Naive thymus-derived CD4-positive, alpha-beta T cell (primary cell): ENCODE results near the gene CBY1. TPM values are rescaled to one million over a fixed set of nuclear protein-coding genes. Genes with fewer than 3 reads are reported as not detected.
A peak's percentile ranks its signal among the peaks of the same experiment; 100 is the strongest.

ENCODE experiments used
- ATAC-seq: fragments of 150-1000 bp; cut with Tn5 transposase; 2 replicates; pipeline ENCODE4 v1.10.0; 2021; ENCODE audit warnings: mild to moderate bottlenecking, moderate library complexity
- CTCF ChIA-PET: fragments of 350-600 bp; sonication (Branson Sonifier 250); formaldehyde crosslinking; loops from one replicate; lab custom pipeline; 2021; ENCODE audit warnings: antibody characterized with exemption; lab: Charles Lee
- POLR2A ChIA-PET: fragments of 350-600 bp; sonication (Branson Sonifier 250); formaldehyde crosslinking; loops from one replicate; lab custom pipeline; 2021; ENCODE audit warnings: antibody characterized with exemption, inconsistent platforms; lab: Charles Lee
- DNase-seq, 9 donors: peaks; one replicate each; pipeline versions ENCODE4 v3.0.0 to v3.0.0-alpha.2; 2020 to 2022; ENCODE audit warnings: mixed read lengths in 1 of 9
- H3K27ac ChIP-seq: one replicate; pipeline ENCODE4 v1.7.0; 2013; ENCODE audit warnings: mild to moderate bottlenecking, low read depth, low read length, moderate library complexity
- H3K27me3 ChIP-seq, 2 donors: one replicate each; pipeline ENCODE4 v1.7.0; 2013; ENCODE audit warnings: low read length in 2 of 2, mild to moderate bottlenecking in 2 of 2, moderate library complexity in 2 of 2; ENCODE audit not compliant: control insufficient read depth in 2 of 2, insufficient read depth in 2 of 2
- H3K36me3 ChIP-seq, 3 experiments: 1 replicate in 2 of 3; 2 replicates in 1 of 3; pipeline ENCODE4 v1.7.0; 2013; ENCODE audit warnings: low read length in 3 of 3, mild to moderate bottlenecking in 3 of 3, moderate library complexity in 1 of 3; ENCODE audit not compliant: insufficient read depth in 3 of 3, control insufficient read depth in 2 of 3
- H3K4me1 ChIP-seq, 2 donors: one replicate each; pipeline ENCODE4 v1.7.0; 2013; ENCODE audit warnings: low read length in 2 of 2, mild to moderate bottlenecking in 2 of 2, moderate library complexity in 1 of 2; ENCODE audit not compliant: control insufficient read depth in 2 of 2, insufficient read depth in 2 of 2
- H3K4me3 ChIP-seq: 2 replicates; pipeline ENCODE4 v1.7.0; 2013; ENCODE audit warnings: mild to moderate bottlenecking, low read length
- H3K9me3 ChIP-seq, 3 experiments: 1 replicate in 2 of 3; 2 replicates in 1 of 3; pipeline ENCODE4 v1.7.0; 2013; ENCODE audit warnings: low read length in 3 of 3; ENCODE audit not compliant: control insufficient read depth in 2 of 3
- H3K27ac Mint-ChIP-seq, 9 donors: one replicate each; pipeline ENCODE4 v1.8.0; 2020 to 2022; ENCODE audit warnings: mixed read lengths in 9 of 9, mild to moderate bottlenecking in 8 of 9, moderate library complexity in 5 of 9, inconsistent platforms in 2 of 9
- H3K27me3 Mint-ChIP-seq, 5 donors: one replicate each; pipeline ENCODE4 v1.8.0; 2021 to 2022; ENCODE audit warnings: mixed read lengths in 5 of 5, mild to moderate bottlenecking in 1 of 5
- H3K36me3 Mint-ChIP-seq, 5 donors: one replicate each; pipeline ENCODE4 v1.8.0; 2020 to 2022; ENCODE audit warnings: mixed read lengths in 5 of 5, mild to moderate bottlenecking in 3 of 5, inconsistent platforms in 1 of 5
- H3K4me1 Mint-ChIP-seq, 7 donors: one replicate each; pipeline ENCODE4 v1.8.0; 2020 to 2022; ENCODE audit warnings: mixed read lengths in 7 of 7, mild to moderate bottlenecking in 3 of 7, inconsistent platforms in 1 of 7
- H3K4me3 Mint-ChIP-seq, 10 donors: one replicate each; pipeline ENCODE4 v1.8.0; 2020 to 2022; ENCODE audit warnings: mild to moderate bottlenecking in 10 of 10, mixed read lengths in 10 of 10, moderate library complexity in 6 of 10, inconsistent platforms in 2 of 10
- H3K9me3 Mint-ChIP-seq, 11 donors: one replicate each; pipeline ENCODE4 v1.8.0; 2020 to 2022; ENCODE audit warnings: mixed read lengths in 11 of 11, mild to moderate bottlenecking in 4 of 11, inconsistent platforms in 1 of 11, moderate library complexity in 1 of 11
- intact Hi-C, 2 donors: fragments of 100-400 bp; cut with micrococcal nuclease; formaldehyde crosslinking; loops; one replicate each; pipeline ENCODE4 v1.15.1; 2023
- polyA plus RNA-seq, 2 donors: library from polyadenylated mRNA; unstranded; fragments of 300-500 nt; fragmentation: Illumina TruSeq; gene quantifications; one replicate each; pipeline ENCODE4 v1.2.3, GENCODE V29; 2021
- total RNA-seq, 6 experiments: library from RNA in 5 of 6; stranded (reverse) in 5 of 6; gene quantifications; 1 replicate in 5 of 6; 2 replicates in 1 of 6; pipeline ENCODE4 v1.2.3 and lab custom pipeline; 2021 to 2026

Gene CBY1
- total and polyA plus RNA-seq, 7 experiments from 2014 or later = 8.1 to 39.9 (median 12.7) TPM

DNA sequence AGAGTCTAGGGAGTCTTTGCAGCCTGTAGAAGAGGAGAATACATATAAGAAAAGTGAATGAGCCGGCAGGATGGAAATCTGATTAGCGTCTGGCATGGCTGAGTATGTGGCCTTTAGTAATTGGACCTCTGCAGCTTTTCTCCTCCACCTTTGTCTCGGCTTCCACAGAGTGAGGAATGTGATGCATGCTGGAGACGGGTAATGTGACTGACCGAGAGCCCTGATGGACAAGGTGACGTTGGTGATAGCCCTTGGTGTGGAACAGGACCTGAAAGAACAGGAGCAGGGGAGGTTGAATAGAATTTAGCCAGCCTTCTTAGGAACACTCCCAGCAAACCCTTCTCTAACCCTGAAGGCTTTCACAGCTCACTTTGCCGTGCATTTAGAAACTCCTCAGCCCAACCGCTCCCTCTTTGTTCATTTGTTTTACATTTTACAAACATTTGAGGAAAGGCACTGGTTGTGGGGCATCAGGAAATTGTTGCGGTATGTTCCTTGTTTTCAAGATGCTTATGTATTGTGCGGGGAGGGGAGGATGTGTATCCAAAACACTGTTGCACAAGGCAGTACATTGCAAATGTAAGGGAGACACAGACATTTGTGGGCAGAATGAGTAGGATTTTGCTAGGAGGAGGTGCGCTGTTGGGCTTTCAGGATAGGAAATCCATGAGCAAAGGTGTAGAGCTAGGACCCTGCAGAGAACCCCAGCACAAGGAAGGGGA is 56.2 kb downstream of the CBY1 start:
- POLR2A ChIA-PET = no interaction called here
- H3K4me3 ChIP-seq = no peak overlapping the region
- Mint-ChIP-seq H3K4me1 (peaks cover 58 to 89% (median 79%) of the 10 kb centered on the region in 7 donors), H3K27me3 (no peaks in the 10 kb centered on the region), H3K36me3 (peaks cover 6 to 29% (median 16%) of the 10 kb centered on the region in 5 donors), H3K9me3 (peaks cover 0 to 2% (median 0%) of the 10 kb centered on the region in 11 donors), H3K4me3 (peak overlapping the region in 3 of 10 donors; percentile 5 to 51 (median 27)), H3K27ac (peak overlapping the region; percentile 27 to 89 (median 64))
- no peaks in the 10 kb centered on the region for H3K9me3 ChIP-seq
- no peak for ATAC-seq
- CTCF ChIA-PET = interaction anchor here (0.7 kb wide), 1 partner anchor 12 kb away, joined by 4 read pairs; no protein-coding TSS in a partner anchor
- no peak overlapping the region for H3K27ac ChIP-seq
- H3K4me1 ChIP-seq = peaks cover 14 to 25% of the 10 kb centered on the region in 2 donors
- no peaks in the 10 kb centered on the region for H3K27me3 ChIP-seq
- no peak for DNase-seq
- peaks cover 0 to 42% (median 11%) of the 10 kb centered on the region in 3 experiments for H3K36me3 ChIP-seq
- intact Hi-C loops = no loop called here

DNA sequence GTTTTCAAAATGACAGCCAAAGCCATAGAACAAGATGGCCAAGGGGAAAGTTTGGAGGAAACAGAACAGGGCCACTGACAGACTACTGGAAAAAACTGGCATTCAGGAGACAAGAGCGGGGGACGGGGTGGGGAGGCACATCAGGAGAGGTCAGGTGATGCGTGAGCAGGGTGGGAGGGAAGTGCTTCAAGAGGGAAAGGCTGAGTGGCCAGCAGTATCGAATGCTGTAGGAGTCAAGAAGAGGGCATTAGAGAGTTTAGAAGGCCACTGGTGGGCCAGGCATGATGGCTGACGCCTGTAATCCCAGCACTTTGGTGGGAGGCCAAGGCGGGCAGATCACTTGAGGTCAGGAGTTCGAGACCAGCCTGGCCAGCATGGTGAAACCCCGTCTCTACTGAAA is 57.5 kb downstream of the CBY1 start:
- H3K4me3 ChIP-seq = no peak overlapping the region
- peaks cover 6 to 32% (median 18%) of the 10 kb centered on the region in 5 donors for H3K36me3 Mint-ChIP-seq
- peaks cover 0 to 2% (median 0%) of the 10 kb centered on the region in 11 donors for H3K9me3 Mint-ChIP-seq
- CTCF ChIA-PET = interaction anchor here (1.8 kb wide), 1 partner anchor 11 kb away, joined by 7 read pairs; no protein-coding TSS in a partner anchor
- peaks cover 5 to 13% of the 10 kb centered on the region in 2 donors for H3K4me1 ChIP-seq
- peaks cover 0 to 52% (median 11%) of the 10 kb centered on the region in 3 experiments for H3K36me3 ChIP-seq
- POLR2A ChIA-PET = interaction anchor here (1.3 kb wide), 1 partner anchor 8 kb away, joined by 3 read pairs; the partner anchor contains the start of gene GTPBP1
- no peaks in the 10 kb centered on the region for H3K9me3 ChIP-seq
- peak overlapping the region in 2 of 10 donors; percentile 7 to 8 for H3K4me3 Mint-ChIP-seq
- no peaks in the 10 kb centered on the region for H3K27me3 Mint-ChIP-seq
- H3K27ac ChIP-seq = no peak overlapping the region
- peaks cover 47 to 76% (median 66%) of the 10 kb centered on the region in 7 donors for H3K4me1 Mint-ChIP-seq
- H3K27ac Mint-ChIP-seq = peak overlapping the region; percentile 27 to 89 (median 54)
- DNase-seq (no peak), ATAC-seq (no peak)
- no peaks in the 10 kb centered on the region for H3K27me3 ChIP-seq
- intact Hi-C loops = no loop called here

DNA sequence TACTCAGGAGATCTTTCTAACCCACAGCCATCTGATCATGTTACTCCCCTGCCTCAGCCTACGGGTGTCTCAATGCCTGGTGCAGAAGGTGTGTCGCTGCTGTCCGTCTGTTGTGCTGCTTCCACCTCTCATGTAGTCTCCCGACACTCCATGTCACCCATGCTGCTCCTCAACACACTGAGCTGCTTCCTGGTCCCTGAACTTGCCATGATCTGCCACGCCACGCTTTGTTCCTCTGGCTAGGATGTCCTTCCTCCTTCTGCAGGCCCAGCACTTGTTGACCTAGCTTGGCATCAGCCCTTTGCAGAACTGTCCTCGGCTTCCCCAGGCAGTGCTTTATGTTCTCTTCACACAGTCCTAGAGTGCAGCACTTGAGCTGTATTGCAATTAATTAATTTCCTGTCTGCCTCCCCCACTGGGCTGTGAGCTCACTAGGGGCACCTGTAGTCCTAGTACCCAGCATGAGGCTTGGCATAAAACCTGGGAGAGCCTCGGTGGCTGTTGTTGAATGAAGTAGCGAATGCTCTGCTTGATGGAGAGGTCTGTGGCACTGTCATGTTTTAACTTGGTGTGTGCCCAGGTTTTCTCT is 58.8 kb downstream of the CBY1 start:
- peaks cover 0 to 50% (median 11%) of the 10 kb centered on the region in 3 experiments for H3K36me3 ChIP-seq
- no peaks in the 10 kb centered on the region for H3K27me3 ChIP-seq
- no peaks in the 10 kb centered on the region for H3K9me3 ChIP-seq
- peak; percentile 33 for ATAC-seq
- no peak overlapping the region for H3K27ac ChIP-seq
- Mint-ChIP-seq H3K27me3 (no peaks in the 10 kb centered on the region), H3K4me3 (peak overlapping the region in 1 of 10 donors; percentile 43), H3K4me1 (peaks cover 39 to 63% (median 54%) of the 10 kb centered on the region in 7 donors), H3K36me3 (peaks cover 6 to 35% (median 16%) of the 10 kb centered on the region in 5 donors), H3K9me3 (peaks cover 0 to 2% (median 0%) of the 10 kb centered on the region in 11 donors), H3K27ac (peak overlapping the region in 5 of 9 donors; percentile 3 to 66 (median 10))
- DNase-seq = no peak
- POLR2A ChIA-PET = interaction anchor here (0.6 to 1.5 kb wide), 6 partner anchors 9 to 418 kb away, joined by 3 to 4 read pairs (median 3); partner anchors contain the start of gene GTPBP1
- H3K4me3 ChIP-seq = no peak overlapping the region
- H3K4me1 ChIP-seq = peaks cover 5% of the 10 kb centered on the region in 2 donors
- intact Hi-C loops = no loop called here
- CTCF ChIA-PET = interaction anchor here (1.8 kb wide), 1 partner anchor 10 kb away, joined by 7 read pairs; no protein-coding TSS in a partner anchor

DNA sequence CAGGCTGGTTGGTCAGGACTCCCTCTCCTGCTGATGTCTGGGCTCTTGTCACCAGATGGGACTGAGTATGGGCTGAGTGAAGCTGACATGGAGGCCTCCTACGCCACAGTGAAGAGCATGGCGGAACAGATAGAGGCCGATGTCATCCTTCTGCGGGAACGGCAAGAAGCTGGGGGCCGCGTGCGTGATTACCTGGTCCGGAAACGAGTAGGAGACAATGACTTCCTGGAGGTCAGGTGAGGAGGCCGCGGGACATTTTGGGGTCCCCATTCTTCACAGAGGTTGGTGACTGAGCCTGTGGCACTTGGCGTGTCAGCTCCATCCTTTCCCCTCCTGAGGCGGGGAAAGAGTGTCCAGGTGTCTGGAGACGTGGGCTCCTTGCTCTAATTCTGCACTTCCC is 59.4 kb downstream of the CBY1 start:
- Mint-ChIP-seq H3K27ac (peak overlapping the region in 2 of 9 donors; percentile 43 to 48), H3K4me3 (no peak overlapping the region), H3K9me3 (peaks cover 0 to 2% (median 0%) of the 10 kb centered on the region in 11 donors), H3K27me3 (no peaks in the 10 kb centered on the region), H3K36me3 (peaks cover 6 to 32% (median 14%) of the 10 kb centered on the region in 5 donors), H3K4me1 (peaks cover 35 to 58% (median 48%) of the 10 kb centered on the region in 7 donors)
- H3K4me1 ChIP-seq = peaks cover 5% of the 10 kb centered on the region in 2 donors
- H3K27ac ChIP-seq = no peak overlapping the region
- H3K9me3 ChIP-seq = no peaks in the 10 kb centered on the region
- ChIA-PET POLR2A (interaction anchor here (0.6 to 1.5 kb wide), 4 partner anchors 9 to 419 kb away, joined by 3 to 4 read pairs (median 3); no protein-coding TSS in a partner anchor), CTCF (interaction anchor here (1.8 kb wide), 1 partner anchor 10 kb away, joined by 7 read pairs; no protein-coding TSS in a partner anchor)
- H3K4me3 ChIP-seq = no peak overlapping the region
- H3K36me3 ChIP-seq = peaks cover 0 to 48% (median 11%) of the 10 kb centered on the region in 3 experiments
- intact Hi-C loops = no loop called here
- DNase-seq = no peak
- no peak for ATAC-seq
- H3K27me3 ChIP-seq = no peaks in the 10 kb centered on the region

DNA sequence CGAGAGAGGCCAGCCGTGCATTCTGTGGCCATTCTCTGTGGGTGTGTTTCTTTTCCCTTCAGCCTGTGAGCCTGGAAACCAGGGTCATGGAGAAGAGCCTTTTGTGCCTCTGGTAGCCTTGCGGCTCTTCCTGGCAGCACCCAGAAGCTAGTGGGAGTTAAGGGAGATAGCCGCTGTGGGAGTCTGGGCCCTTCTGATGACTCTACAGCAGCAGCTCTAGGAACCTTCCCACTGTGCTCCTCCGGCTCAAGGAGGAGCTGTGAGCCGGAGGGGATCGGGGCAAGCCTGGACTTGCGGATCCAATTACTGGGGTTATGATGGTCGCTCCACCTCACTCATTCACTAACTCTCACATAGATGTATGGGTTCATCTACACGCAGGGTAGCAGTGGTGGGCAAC is 59.8 kb downstream of the CBY1 start:
- peaks cover 5% of the 10 kb centered on the region in 2 donors for H3K4me1 ChIP-seq
- ATAC-seq (no peak), DNase-seq (no peak)
- H3K9me3 ChIP-seq = no peaks in the 10 kb centered on the region
- H3K4me3 ChIP-seq = no peak overlapping the region
- no peaks in the 10 kb centered on the region for H3K27me3 ChIP-seq
- peak overlapping the region in 2 of 9 donors; percentile 32 to 39 for H3K27ac Mint-ChIP-seq
- H3K4me3 Mint-ChIP-seq = no peak overlapping the region
- peaks cover 0 to 2% (median 0%) of the 10 kb centered on the region in 11 donors for H3K9me3 Mint-ChIP-seq
- ChIA-PET POLR2A (interaction anchor here (1.2 kb wide), 1 partner anchor 16 kb away, joined by 3 read pairs; no protein-coding TSS in a partner anchor), CTCF (no interaction called here)
- peaks cover 30 to 54% (median 44%) of the 10 kb centered on the region in 7 donors for H3K4me1 Mint-ChIP-seq
- H3K27me3 Mint-ChIP-seq = no peaks in the 10 kb centered on the region
- peaks cover 6 to 28% (median 11%) of the 10 kb centered on the region in 5 donors for H3K36me3 Mint-ChIP-seq
- peaks cover 0 to 49% (median 11%) of the 10 kb centered on the region in 3 experiments for H3K36me3 ChIP-seq
- no peak overlapping the region for H3K27ac ChIP-seq
- intact Hi-C loops = no loop called here

DNA sequence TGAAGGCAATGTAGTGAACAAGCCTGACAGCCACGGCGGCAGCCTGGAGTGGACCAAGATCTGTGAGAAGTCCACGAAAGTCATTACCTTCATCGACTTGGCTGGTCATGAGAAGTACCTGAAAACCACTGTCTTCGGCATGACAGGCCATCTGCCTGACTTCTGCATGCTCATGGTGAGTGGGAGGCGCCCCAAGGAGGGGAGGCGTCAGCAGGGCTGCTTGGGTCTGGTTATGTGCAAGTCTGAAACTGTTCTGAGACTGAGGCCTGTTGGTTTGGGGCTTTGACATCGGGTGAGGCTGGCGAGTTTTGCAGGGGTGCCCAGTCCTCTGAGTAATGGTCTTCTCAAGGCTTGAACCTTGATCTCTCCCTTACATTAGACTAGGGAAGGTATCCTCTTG is 60.4 kb downstream of the CBY1 start:
- CTCF ChIA-PET = interaction anchor here (1.2 kb wide), 1 partner anchor 16 kb away, joined by 3 read pairs; no protein-coding TSS in a partner anchor
- Mint-ChIP-seq H3K36me3 (peaks cover 11 to 32% (median 14%) of the 10 kb centered on the region in 5 donors), H3K27me3 (no peaks in the 10 kb centered on the region), H3K27ac (peak overlapping the region in 4 of 9 donors; percentile 20 to 65 (median 32)), H3K4me3 (no peak overlapping the region), H3K4me1 (peaks cover 30 to 55% (median 41%) of the 10 kb centered on the region in 7 donors), H3K9me3 (peaks cover 0 to 2% (median 0%) of the 10 kb centered on the region in 11 donors)
- Histone ChIP-seq H3K4me3 (no peak overlapping the region), H3K27me3 (no peaks in the 10 kb centered on the region), H3K36me3 (peaks cover 0 to 55% (median 11%) of the 10 kb centered on the region in 3 experiments), H3K4me1 (peaks cover 5% of the 10 kb centered on the region in 2 donors), H3K9me3 (no peaks in the 10 kb centered on the region), H3K27ac (no peak overlapping the region)
- POLR2A ChIA-PET = interaction anchor here (1.0 kb wide), 1 partner anchor 13 kb away, joined by 5 read pairs; no protein-coding TSS in a partner anchor
- ATAC-seq = no peak
- intact Hi-C loops = no loop called here
- no peak for DNase-seq
